Measurements from ENCODE around the gene STK24.

Gene STK24

DNA sequence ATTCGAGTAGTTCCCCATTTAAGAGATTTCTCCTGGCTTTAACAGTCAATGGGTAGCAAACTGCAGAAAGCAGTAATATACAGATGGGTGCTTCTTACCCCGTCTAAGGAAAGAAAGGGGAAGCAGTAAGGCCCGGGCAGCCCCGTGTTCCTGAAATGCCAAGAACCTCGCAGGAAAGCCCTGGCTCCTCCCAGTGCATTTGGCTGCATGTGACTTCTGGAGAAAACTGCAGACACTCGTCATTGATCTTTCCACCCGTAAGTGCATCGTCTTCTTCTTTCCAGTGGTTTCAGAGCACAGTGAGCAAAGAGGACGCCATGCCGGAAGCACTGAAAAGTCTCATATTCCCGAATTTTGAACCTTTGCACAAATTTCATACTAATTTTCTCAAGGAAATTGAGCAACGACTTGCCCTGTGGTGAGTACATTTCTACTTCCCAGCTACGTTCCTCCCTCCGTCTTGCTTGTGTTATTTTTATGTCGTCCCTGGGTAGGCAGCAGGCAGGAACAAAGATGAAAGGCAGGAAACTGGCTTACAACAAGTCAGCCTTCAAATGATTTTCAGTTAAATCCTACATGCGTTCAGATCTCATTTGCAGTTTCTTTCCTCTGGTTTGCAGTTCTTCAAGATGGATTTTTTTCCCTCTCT, 165.2 kb downstream of the STK24 start:
- DNase-seq (ENCODE audit: low read depth in 2 of 2): no peak

GRCh38 chr13:98411013-98411412, 165.9 kb downstream of the STK24 start:
- DNase-seq (ENCODE audit: low read depth in 2 of 2): no peak

GRCh38 chr13:98410612-98411011, 166.3 kb downstream of the STK24 start:
- DNase-seq (ENCODE audit: low read depth in 2 of 2): no peak

- DNase-seq (ENCODE audit: low read depth in 2 of 2): no peak
These were observed 167.6 kb downstream of the STK24 start for GRCh38 chr13:98409281-98409680.

- no peak for DNase-seq (ENCODE audit: low read depth in 2 of 2)
These were observed 169.3 kb downstream of the STK24 start for GRCh38 chr13:98407575-98407974.

DNA sequence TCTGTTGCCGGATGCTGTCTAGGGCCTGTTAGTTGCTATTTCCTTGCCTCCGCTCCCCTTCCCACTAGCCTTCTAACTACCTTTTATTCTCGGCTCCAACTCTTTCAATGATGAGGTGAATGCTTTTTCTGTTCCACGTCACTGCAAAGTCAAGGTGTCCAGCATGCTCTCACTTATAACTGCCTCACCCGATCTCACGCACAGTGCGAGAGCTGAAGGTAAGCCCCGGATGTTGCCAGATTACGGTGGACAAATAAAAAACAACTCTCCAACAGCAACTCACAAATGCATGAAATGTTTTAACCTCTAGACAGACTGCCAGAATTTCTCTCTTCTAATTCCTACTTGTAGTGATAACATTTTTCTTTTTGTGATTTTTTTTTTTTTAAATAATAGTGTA, 169.9 kb downstream of the STK24 start:
- no peak for DNase-seq (ENCODE audit: low read depth in 2 of 2)

DNA sequence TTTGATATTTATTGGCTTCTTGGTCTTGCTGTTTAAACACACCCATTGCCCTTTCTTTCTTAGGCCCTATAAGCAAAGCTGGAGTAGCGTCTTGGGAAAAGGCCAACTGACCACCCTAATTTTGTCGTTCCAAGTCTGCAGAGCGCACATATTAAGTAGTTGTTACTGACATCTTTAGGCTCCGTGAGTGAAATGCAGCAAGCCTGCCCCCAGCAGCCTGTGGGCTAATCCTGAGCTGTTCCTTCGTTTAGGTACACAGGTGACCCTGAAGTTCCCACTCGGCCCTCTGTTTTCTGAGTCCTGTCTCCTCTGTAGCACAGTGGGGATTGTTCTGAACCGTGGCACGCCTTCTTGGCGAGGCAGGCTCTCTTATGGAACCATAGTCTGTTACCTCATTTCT, 170.5 kb downstream of the STK24 start:
- no peak for DNase-seq (ENCODE audit: low read depth in 2 of 2)

DNA sequence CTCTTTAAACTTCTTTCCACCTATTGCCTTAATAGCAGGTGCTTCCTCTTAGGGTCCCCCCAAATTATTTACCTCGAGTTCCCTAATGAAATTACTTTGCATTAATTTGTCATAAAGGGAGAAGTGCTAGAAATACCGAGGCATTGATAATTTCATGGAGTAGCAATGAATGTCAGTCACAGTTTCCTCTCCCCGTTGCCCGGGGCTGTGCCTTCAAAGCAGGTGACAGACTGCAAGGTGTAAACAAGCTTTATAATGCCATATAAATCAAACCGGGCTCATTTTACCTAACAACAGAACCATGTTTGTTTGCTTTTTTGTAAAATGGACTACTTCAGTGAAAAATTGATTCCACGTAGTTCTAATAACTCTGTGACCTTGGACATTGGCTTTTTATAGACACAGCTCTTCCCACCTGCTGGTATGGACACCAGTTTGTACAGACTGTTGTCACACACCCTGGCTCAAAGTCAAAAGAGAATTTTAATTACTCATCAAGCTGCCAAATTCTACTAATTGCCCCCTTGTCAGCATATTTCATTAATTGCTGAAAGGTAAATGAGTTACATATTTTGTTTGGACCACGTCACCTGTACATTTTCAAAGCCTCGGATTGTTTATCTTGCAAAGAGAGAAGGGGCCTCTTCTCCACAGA, 171.1 kb downstream of the STK24 start:
- DNase-seq (ENCODE audit: low read depth in 2 of 2): no peak

DNA sequence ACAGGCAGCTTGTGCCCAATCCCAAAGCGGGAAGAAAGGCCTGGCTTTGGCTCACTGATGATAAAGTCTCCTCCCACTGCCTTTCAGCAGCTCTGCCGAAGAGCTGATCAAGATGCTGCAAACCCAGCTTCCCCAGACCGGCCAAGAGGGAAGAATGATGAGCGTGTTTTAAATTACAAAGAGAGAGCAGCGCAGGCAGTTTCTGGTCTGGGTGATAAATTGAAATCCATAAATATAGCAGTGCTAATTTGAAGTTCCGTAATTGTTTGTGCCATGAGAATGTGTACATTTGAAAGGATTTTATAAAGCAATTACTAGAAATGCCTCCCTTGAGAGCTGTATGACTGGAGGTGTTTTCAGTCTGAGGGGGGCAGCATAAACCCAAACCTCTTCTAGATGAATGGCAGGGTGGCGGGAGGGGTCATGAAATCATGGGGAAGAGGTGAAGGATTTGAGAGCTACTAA, 171.8 kb downstream of the STK24 start:
- no peak for DNase-seq (ENCODE audit: low read depth in 2 of 2)

DNA sequence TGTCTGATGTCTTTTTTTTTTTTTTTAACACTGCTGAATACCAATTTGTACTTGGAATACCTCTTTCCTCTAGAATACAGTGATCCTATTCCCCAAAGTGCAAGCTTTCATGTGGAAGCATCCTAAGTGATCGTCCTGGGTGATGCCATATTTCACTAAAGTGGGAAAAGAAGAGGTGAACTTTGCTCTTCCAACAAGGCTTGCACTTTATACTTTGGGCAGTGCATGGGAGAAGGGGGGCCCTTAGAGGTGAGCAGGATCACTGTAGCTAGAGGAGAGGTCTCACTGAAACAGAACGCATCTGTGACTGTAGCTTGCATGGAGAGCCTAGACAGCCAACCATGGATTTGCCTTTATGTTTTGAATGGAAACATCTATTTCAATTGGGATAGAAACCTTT, 173.8 kb downstream of the STK24 start:
- DNase-seq (ENCODE audit: low read depth in 2 of 2): no peak

DNA sequence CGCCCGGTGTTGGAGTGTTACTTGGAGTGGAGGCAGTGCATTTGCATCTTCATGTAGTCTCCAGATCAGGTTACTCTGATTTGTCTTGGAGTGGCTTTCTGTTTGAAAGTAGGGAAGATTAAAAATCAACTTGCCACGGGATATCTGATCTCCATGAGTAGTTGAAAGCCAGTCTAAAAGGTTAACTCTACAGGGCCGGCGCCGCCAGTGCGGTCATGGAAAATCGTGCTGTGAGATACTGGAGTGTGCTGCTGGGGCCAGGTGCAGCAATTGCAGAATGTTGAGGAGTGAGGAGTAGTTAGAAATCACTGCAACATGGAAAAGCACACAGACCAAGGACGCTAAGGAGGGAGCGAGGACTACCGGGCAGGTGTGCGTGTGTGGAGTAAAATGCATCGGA, 175.0 kb downstream of the STK24 start:
- no peak for DNase-seq (ENCODE audit: low read depth in 2 of 2)

DNA sequence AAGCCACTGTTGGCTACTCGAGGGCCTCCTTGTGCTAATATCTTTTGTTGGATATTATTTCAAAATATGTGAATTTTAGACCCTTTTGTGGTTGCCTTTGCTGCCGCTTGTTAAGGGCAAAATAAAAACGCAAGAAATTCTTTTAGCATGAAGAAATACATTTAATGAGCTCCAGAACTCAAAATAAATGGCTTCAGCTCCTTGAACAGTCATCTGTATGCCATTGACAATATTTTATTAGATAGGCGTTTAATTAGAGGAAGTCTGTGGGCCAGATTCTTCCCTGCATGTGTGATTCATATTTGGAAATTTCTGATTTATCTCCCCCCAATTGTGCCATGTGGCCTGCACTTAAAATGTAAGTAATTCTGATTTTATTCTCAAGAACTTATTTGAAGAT, 177.2 kb downstream of the STK24 start:
- no peak for DNase-seq (ENCODE audit: low read depth in 2 of 2)

- no peak for DNase-seq (ENCODE audit: low read depth in 2 of 2)
These were observed 178.3 kb downstream of the STK24 start for GRCh38 chr13:98398581-98398980.

DNA sequence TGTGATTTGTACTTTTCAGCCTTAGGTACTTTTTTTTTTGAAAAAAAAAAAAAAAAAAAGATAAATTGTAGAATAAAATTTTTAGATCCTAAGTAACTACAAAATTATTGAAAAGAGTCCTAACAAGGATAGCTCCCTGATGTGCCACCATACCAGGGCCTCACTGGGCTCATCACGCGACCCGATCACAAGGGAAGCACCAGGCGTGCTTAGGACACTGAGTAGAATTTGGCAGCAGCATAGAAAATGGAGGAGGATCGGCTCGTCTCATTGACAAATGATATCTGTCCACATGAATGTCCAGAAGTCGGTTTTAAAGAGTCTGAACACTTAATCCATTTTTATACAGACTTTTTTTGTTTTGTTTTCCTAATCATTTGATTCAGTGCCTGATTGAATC, 179.0 kb downstream of the STK24 start:
- no peak for DNase-seq (ENCODE audit: low read depth in 2 of 2)

- DNase-seq (ENCODE audit: low read depth in 2 of 2): no peak
These were observed 179.7 kb downstream of the STK24 start for GRCh38 chr13:98397221-98397620.

GRCh38 chr13:98396071-98396710, 180.7 kb downstream of the STK24 start:
- DNase-seq (ENCODE audit: low read depth in 2 of 2): no peak
